Brain microvascular endothelial cell (primary cell): ENCODE measurements around the gene BTBD17.
A peak's percentile ranks its signal among the peaks of the same experiment; 100 is the strongest.

Experiments
- DNase-seq: peaks from one replicate; pipeline ENCODE4 v3.0.0-alpha.2; 2020
- H3K27ac ChIP-seq: fragments of 250-450 bp; sonication (Bioruptor Pico); 2 replicates; pipeline ENCODE4 v1.5.1; 2020; ENCODE audit warnings: mild to moderate bottlenecking, moderate library complexity
- H3K27me3 ChIP-seq: fragments of 250-450 bp; sonication (Bioruptor Pico); replicated peaks from 2 replicates; pipeline ENCODE4 v1.5.1; 2020; ENCODE audit warnings: mild to moderate bottlenecking
- H3K36me3 ChIP-seq: fragments of 250-450 bp; sonication (Bioruptor Pico); replicated peaks from 2 replicates; pipeline ENCODE4 v1.5.1; 2020; ENCODE audit warnings: mild to moderate bottlenecking
- H3K4me3 ChIP-seq: 2 replicates; pipeline ENCODE4 v1.5.1; 2011; ENCODE audit warnings: low read depth, mild to moderate bottlenecking, control low read depth, low read length, moderate library complexity
- in situ Hi-C: cut with HindIII; loops from 2 replicates; pipeline ENCODE4 v1.10.0; 2017; ENCODE audit warnings: low sequenced_read_pairs, low pct_ligation_motif_present
- TF ChIP-seq, protein P1 (sequence below): IDR thresholded peaks from 2 replicates; pipeline ENCODE4 v1.5.1; 2011; ENCODE audit warnings: low read depth, mild to moderate bottlenecking, moderate library complexity, low read length, control low read depth, inconsistent platforms; ENCODE audit errors: missing control alignments

BTBD17 gene

GRCh38 chr17:74354123-74354522 is 7.5 kb downstream of the BTBD17 start:
- H3K4me3 ChIP-seq: no peak overlapping the region
- peaks cover 39% of the 10 kb centered on the region for H3K27me3 ChIP-seq
- no peak for DNase-seq
- no peak overlapping the region for H3K27ac ChIP-seq
- H3K36me3 ChIP-seq: no peaks in the 10 kb centered on the region
- in situ Hi-C loops: no loop called here
- TF ChIP-seq, protein P1, sequence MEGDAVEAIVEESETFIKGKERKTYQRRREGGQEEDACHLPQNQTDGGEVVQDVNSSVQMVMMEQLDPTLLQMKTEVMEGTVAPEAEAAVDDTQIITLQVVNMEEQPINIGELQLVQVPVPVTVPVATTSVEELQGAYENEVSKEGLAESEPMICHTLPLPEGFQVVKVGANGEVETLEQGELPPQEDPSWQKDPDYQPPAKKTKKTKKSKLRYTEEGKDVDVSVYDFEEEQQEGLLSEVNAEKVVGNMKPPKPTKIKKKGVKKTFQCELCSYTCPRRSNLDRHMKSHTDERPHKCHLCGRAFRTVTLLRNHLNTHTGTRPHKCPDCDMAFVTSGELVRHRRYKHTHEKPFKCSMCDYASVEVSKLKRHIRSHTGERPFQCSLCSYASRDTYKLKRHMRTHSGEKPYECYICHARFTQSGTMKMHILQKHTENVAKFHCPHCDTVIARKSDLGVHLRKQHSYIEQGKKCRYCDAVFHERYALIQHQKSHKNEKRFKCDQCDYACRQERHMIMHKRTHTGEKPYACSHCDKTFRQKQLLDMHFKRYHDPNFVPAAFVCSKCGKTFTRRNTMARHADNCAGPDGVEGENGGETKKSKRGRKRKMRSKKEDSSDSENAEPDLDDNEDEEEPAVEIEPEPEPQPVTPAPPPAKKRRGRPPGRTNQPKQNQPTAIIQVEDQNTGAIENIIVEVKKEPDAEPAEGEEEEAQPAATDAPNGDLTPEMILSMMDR: peak; percentile 30

GRCh38 chr17:74353446-74354060 is 8.1 kb downstream of the BTBD17 start:
- no peak overlapping the region for H3K27ac ChIP-seq
- H3K27me3 ChIP-seq: peaks cover 35% of the 10 kb centered on the region
- in situ Hi-C loops: no loop called here
- no peak overlapping the region for H3K4me3 ChIP-seq
- TF ChIP-seq, protein P1: no peak
- H3K36me3 ChIP-seq: no peaks in the 10 kb centered on the region
- DNase-seq: no peak

- TF ChIP-seq, protein P1: no peak
- Histone ChIP-seq H3K27me3 (peaks cover 23% of the 10 kb centered on the region), H3K27ac (no peak overlapping the region), H3K4me3 (no peak overlapping the region), H3K36me3 (no peaks in the 10 kb centered on the region)
- DNase-seq: no peak
- in situ Hi-C loops: no loop called here
These were observed 10.0 kb downstream of the BTBD17 start for GRCh38 chr17:74351552-74352210.

- DNase-seq: no peak
- in situ Hi-C loops: no loop called here
- Histone ChIP-seq H3K4me3 (no peak overlapping the region), H3K36me3 (no peaks in the 10 kb centered on the region), H3K27me3 (peaks cover 18% of the 10 kb centered on the region), H3K27ac (no peak overlapping the region)
- TF ChIP-seq, protein P1: no peak
These were observed 11.2 kb downstream of the BTBD17 start for GRCh38 chr17:74350486-74350885.

GRCh38 chr17:74349120-74349519 is 12.5 kb downstream of the BTBD17 start:
- H3K27me3 ChIP-seq: peaks cover 15% of the 10 kb centered on the region

More at GRCh38 chr17:74349120-74349519, 12.5 kb downstream of the BTBD17 start:
- no peaks in the 10 kb centered on the region for H3K36me3 ChIP-seq
- TF ChIP-seq, protein P1: no peak
- in situ Hi-C loops: no loop called here
- no peak overlapping the region for H3K4me3 ChIP-seq
- DNase-seq: no peak
- H3K27ac ChIP-seq: no peak overlapping the region
